ENCODE data around the gene AARS2. TPM values are rescaled to one million over a fixed set of nuclear protein-coding genes. Genes with fewer than 3 reads are reported as not detected.

AARS2 gene
- total and polyA plus RNA-seq, 2 of the 4 experiments (the other 2 are of a cell fraction), result 9.1 to 10.4 TPM

DNA sequence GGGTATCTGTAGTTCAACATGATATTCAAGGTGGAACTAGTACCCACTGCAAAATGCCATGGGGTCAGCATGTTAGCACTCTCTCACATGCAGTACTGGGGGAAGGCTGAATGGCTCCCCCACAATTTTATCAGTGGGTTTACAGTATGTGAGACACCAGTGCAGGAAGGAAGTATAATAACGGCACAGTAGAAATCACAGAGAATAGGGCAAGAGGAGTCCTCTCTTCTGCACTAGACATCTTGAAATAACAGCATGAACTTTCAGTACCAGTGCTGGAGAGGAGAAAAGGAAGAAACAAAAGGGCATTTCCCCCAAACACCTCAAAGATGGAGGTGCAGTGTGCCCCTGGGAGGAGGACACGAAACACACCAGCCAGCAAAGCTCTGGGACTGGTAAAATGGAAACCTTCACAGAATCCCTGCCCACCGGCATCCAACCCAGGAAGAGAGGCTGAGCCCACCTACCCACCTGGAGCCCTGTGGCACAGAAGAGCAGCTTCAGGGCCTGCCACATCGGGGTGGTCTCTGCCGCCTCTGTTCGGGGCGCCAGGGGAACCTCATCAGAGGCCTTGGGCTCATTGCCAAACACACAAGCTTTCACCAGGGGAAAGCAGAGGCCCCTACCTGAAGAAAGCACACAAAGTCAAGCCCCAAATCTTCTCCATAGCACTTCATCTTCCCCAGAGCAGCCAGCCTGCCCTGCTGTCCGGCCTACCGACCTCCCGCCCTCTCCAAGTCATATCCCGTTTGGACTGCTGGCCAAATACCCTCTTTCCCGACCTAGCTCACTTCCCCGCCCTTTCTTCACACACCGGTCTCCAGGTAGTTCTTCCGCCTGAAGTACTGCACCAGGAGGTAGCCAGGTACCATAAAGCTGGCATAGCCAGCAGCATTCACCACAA, 57.0 kb downstream of the AARS2 start:
- peak overlapping the region; percentile 96 for H2AFZ ChIP-seq (replicated peaks; ENCODE audit: low read length, poor library complexity)
- peaks cover 8% of the 10 kb centered on the region for H3K4me1 ChIP-seq (ENCODE audit: control insufficient read depth, insufficient read depth, low read length)
- H3K18ac ChIP-seq (ENCODE audit: low read depth, low read length), result no peak overlapping the region; the same call in 1 of the 2 replicates
- H2BK20ac ChIP-seq (ENCODE audit: low read depth, low read length), result no peak overlapping the region
- whole genome bisulfite sequencing, 2 experiments (ENCODE audit: extremely low coverage in 2 of 2, insufficient read length in 1 of 2), result 9% methylated on average over 9 of the region's 15 CpGs; no CpG with 5 or more reads in 1 of the 2 experiments
- peak overlapping the region; percentile 5; the same call in 1 of the 2 replicates for H4K5ac ChIP-seq (ENCODE audit: low read depth, low read length)
- dilution Hi-C loops (cut with HindIII; ENCODE audit: low sequenced_read_pairs, unreplicated experiment), result no loop called here
- H2BK5ac ChIP-seq (ENCODE audit: low read depth, low read length, poor library complexity, severe bottlenecking), result peak overlapping the region; percentile 79
- H4K8ac ChIP-seq (ENCODE audit: low read depth in 2 of 2, low read length in 2 of 2), result 0 out of 4 replicates have a peak overlapping the region, but pooled peaks have one; percentile 85 to 94
- H3K56ac ChIP-seq (ENCODE audit: extremely low read depth, insufficient read depth, low read length), result peak overlapping the region; percentile 79; the same call in 1 of the 2 replicates
- H3K4me2 ChIP-seq (ENCODE audit: low read depth, low read length), result peak overlapping the region; percentile 99
- no peaks in the 10 kb centered on the region for H3K27me3 ChIP-seq (ENCODE audit: control insufficient read depth, insufficient read depth, low read length)
- no peak for DNase-seq
- no peaks in the 10 kb centered on the region for H3K9me3 ChIP-seq (ENCODE audit: control insufficient read depth, insufficient read depth, low read length)
- H3K23ac ChIP-seq (ENCODE audit: low read depth, low read length), result peak overlapping the region; percentile 87; the same call in 1 of the 2 replicates
- peaks cover 14 to 58% of the 10 kb centered on the region in 2 experiments for H3K79me1 ChIP-seq (ENCODE audit: low read depth in 1 of 2, low read length in 2 of 2)
- ChIA-PET POLR2A (ENCODE audit: unreplicated experiment) (interaction anchor here (2.0 kb wide), 1 partner anchor 9 kb away, joined by 27 read pairs; the partner anchor contains the start of gene HSP90AB1), CTCF (interaction anchor here (0.8 to 1.6 kb wide), 8 partner anchors 8 to 89 kb away, joined by 3 to 6 read pairs (median 4); no protein-coding TSS in a partner anchor)
- peak overlapping the region; percentile 90 for H2AK5ac ChIP-seq (ENCODE audit: low read depth, low read length)
- H2BK15ac ChIP-seq (ENCODE audit: low read depth, low read length), result no peak overlapping the region
- peaks cover 6% of the 10 kb centered on the region; the same call in 1 of the 2 replicates for H3K9me1 ChIP-seq (ENCODE audit: insufficient read depth, low read length)
- peaks cover 49% of the 10 kb centered on the region for H3K36me3 ChIP-seq (ENCODE audit: control insufficient read depth, insufficient read depth, low read length)
- peak overlapping the region; percentile 58; the same call in 1 of the 2 replicates for H4K91ac ChIP-seq (ENCODE audit: insufficient read depth, low read depth, low read length)
- H3K9ac ChIP-seq (ENCODE audit: low read depth, low read length), result peak overlapping the region; percentile 73
- H3K4me3 ChIP-seq (ENCODE audit: insufficient read depth, low read depth, low read length), result peak overlapping the region; percentile 94
- no peak overlapping the region for H2BK120ac ChIP-seq (ENCODE audit: low read depth, low read length)
- ATAC-seq (ENCODE audit: low read depth), result no peak
- in situ Hi-C loops (cut with MboI; ENCODE audit: low sequenced_read_pairs), result no loop called here
- peak overlapping the region; percentile 88 for H3K4ac ChIP-seq (ENCODE audit: low read depth, low read length)
- H2AK9ac ChIP-seq (replicated peaks; ENCODE audit: low read depth, low read length, poor library complexity), result peak overlapping the region; percentile 98
- H3K27ac ChIP-seq (ENCODE audit: insufficient read depth, low read length), result peak overlapping the region; percentile 94
- intact Hi-C loops (cut with micrococcal nuclease), result no loop called here
- H3K14ac ChIP-seq (replicated peaks; ENCODE audit: low read depth, low read length), result peak overlapping the region; percentile 94
- no TSS peak for BruUV-seq (replicated peaks)
- H4K20me1 ChIP-seq (ENCODE audit: insufficient read depth, low read length), result peaks cover 55% of the 10 kb centered on the region
- TF ChIP-seq BHLHE40 (IDR thresholded peaks at IDR 0.05; ENCODE audit: low read depth, low read length) (no peak), MXI1 (IDR thresholded peaks at IDR 0.05; ENCODE audit: borderline replicate concordance, low read depth, low read length) (no peak), NFE2L2 (IDR thresholded peaks at IDR 0.05; ENCODE audit: low read depth, low read length) (no peak), MAZ (IDR thresholded peaks at IDR 0.05; ENCODE audit: borderline replicate concordance, low read depth, low read length) (no peak), POLR2A (IDR thresholded peaks at IDR 0.05; ENCODE audit: low read depth, low read length) (no peak), FOS (IDR thresholded peaks at IDR 0.05; ENCODE audit: low read depth, low read length) (no peak), SMC3 (IDR thresholded peaks at IDR 0.05; ENCODE audit: low read depth, low read length) (no peak), RFX5 (IDR thresholded peaks at IDR 0.05; ENCODE audit: low read depth, low read length) (no peak), CEBPB (IDR thresholded peaks at IDR 0.05; ENCODE audit: low read depth, low read length) (no peak), CHD1 (IDR thresholded peaks at IDR 0.05; ENCODE audit: low read depth, low read length) (no peak), RAD21 (IDR thresholded peaks at IDR 0.05; ENCODE audit: low read length) (no peak), MAFK (IDR thresholded peaks at IDR 0.05; ENCODE audit: low read depth, low read length) (no peak), RCOR1 (IDR thresholded peaks at IDR 0.05; ENCODE audit: insufficient replicate concordance, low read length) (no peak)
- TF ChIP-seq, protein P1, sequence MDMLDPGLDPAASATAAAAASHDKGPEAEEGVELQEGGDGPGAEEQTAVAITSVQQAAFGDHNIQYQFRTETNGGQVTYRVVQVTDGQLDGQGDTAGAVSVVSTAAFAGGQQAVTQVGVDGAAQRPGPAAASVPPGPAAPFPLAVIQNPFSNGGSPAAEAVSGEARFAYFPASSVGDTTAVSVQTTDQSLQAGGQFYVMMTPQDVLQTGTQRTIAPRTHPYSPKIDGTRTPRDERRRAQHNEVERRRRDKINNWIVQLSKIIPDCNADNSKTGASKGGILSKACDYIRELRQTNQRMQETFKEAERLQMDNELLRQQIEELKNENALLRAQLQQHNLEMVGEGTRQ (IDR thresholded peaks at IDR 0.05; ENCODE audit: low read depth, low read length), result no peak
- TF ChIP-seq, protein P2, sequence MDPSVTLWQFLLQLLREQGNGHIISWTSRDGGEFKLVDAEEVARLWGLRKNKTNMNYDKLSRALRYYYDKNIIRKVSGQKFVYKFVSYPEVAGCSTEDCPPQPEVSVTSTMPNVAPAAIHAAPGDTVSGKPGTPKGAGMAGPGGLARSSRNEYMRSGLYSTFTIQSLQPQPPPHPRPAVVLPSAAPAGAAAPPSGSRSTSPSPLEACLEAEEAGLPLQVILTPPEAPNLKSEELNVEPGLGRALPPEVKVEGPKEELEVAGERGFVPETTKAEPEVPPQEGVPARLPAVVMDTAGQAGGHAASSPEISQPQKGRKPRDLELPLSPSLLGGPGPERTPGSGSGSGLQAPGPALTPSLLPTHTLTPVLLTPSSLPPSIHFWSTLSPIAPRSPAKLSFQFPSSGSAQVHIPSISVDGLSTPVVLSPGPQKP (IDR thresholded peaks at IDR 0.05; ENCODE audit: borderline replicate concordance, low read depth, low read length), result no peak

All from IMR-90 (cell line).